Gastrocnemius medialis (tissue), 4 donors: ENCODE measurements around the gene FERMT2. TPM values are rescaled to one million over a fixed set of nuclear protein-coding genes. Genes with fewer than 3 reads are reported as not detected.

Experiments used
- ATAC-seq, 2 donors: fragments of 150-250 bp; one replicate each; pipeline ENCODE4 v1.9.1; 2016
- DNase-seq, 2 donors: peaks; one replicate each; pipeline ENCODE4 v3.0.0-alpha.2; 2019
- H3K27ac ChIP-seq, 4 donors: fragments of 200-600 bp; sonication (generic); 1 replicate in 1 of 4; 2 replicates in 3 of 4; pipeline ENCODE4 v1.5.1; 2016 to 2018; ENCODE audit warnings: mild to moderate bottlenecking in 2 of 4, moderate library complexity in 1 of 4
- H3K27me3 ChIP-seq, 3 donors: fragments of 200-600 bp; sonication (generic) in 2 of 3; 1 replicate in 1 of 3; 2 replicates in 2 of 3; pipeline versions ENCODE4 v1.5.1 to v1.6.0; 2016 to 2019; ENCODE audit warnings: mild to moderate bottlenecking in 1 of 3, moderate library complexity in 1 of 3
- H3K36me3 ChIP-seq, 2 donors: fragments of 200-600 bp; sonication (generic) in 1 of 2; one replicate each; pipeline ENCODE4 v1.5.1; 2017 to 2018
- H3K4me1 ChIP-seq, 2 donors: fragments of 200-600 bp; sonication (generic) in 1 of 2; one replicate each; pipeline ENCODE4 v1.5.1; 2016 to 2017; ENCODE audit warnings: mild to moderate bottlenecking in 2 of 2
- H3K4me3 ChIP-seq, 4 donors: fragments of 200-600 bp; sonication (generic) in 3 of 4; 1 replicate in 1 of 4; 2 replicates in 3 of 4; pipeline ENCODE4 v1.5.1; 2016 to 2019; ENCODE audit warnings: mild to moderate bottlenecking in 2 of 4
- H3K9me3 ChIP-seq, 3 donors: fragments of 200-600 bp; sonication (generic) in 2 of 3; 1 replicate in 1 of 3; 2 replicates in 2 of 3; pipeline ENCODE4 v1.5.1; 2016 to 2019
- POLR2A ChIP-seq, 2 donors: fragments of 450-650 bp; IDR thresholded peaks; one replicate each; pipeline ENCODE4 v1.6.1; 2017; ENCODE audit warnings: antibody characterized with exemption in 2 of 2, mild to moderate bottlenecking in 2 of 2, moderate library complexity in 2 of 2
- in situ Hi-C, 4 donors: fragments of 200-750 bp; cut with MboI; loops; one replicate each; pipeline versions ENCODE4 v1.15.0 to v1.8.0; 2017; ENCODE audit warnings: low sequenced_read_pairs in 4 of 4
- intact Hi-C: fragments of 100-400 bp; cut with DNase I; formaldehyde crosslinking; loops from one replicate; pipeline ENCODE4 v1.15.1; 2023; ENCODE audit warnings: low total_unique reads
- total RNA-seq, 4 donors: library from RNA; depleted of rRNA; stranded (reverse); fragments of >200 nt; gene quantifications; one replicate each; pipeline versions ENCODE4 v1.1.0 to v1.2.3, GENCODE V29; 2016
- TF ChIP-seq, protein P1 (sequence below), 5 experiments: fragments of 450-650 bp in 3 of 5; fragments of 200-600 bp in 2 of 5; sonication (generic) in 2 of 5; IDR thresholded peaks in 4 of 5; conservative IDR thresholded peaks in 1 of 5; 1 replicate in 4 of 5; 2 replicates in 1 of 5; pipeline ENCODE4 v1.5.1; 2016 to 2019; ENCODE audit warnings: antibody characterized with exemption in 5 of 5, mild to moderate bottlenecking in 3 of 5, moderate library complexity in 3 of 5

FERMT2 gene
- total RNA-seq, 4 donors from 2014 or later: 44.0 to 75.9 (median 59.7) TPM

DNA sequence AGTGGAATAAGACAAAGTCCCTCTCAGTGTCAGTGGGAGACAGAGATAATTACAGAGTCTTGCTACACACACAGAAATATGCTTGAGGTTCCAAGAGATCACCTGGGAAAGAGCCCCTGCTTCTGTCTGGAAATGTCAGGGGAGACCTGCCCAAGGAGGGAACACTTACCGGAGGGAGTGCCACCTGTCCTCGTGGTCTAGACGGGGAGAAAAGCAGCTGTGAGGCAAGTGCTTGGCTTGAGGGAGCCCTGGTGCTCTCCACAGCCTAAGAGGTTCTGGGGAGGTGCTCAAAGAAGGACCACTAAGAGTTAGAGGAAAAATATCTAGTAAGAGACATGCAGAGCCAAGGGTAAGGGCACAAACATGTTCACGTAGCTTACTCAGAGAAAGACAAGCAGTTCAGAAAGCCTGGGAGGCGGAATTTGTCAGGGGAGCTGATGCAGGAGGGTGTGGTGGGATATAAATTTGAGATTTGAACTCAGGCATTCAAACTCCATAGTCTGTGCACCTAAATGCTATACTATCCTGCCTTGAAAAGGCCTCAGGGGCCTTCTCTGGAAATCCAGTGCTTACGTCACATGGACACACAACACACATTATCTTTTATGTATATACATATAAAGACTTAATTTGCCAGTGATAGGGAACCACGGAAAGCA is 121.2 kb downstream of the FERMT2 start:
- in situ Hi-C loops: loop anchor here in 1 of 4 donors (10.0 kb wide), 1 partner anchor 225 kb away; no protein-coding TSS in a partner anchor
- Histone ChIP-seq H3K27ac (no peak overlapping the region), H3K4me1 (no peaks in the 10 kb centered on the region), H3K4me3 (no peak overlapping the region), H3K27me3 (no peaks in the 10 kb centered on the region), H3K9me3 (no peaks in the 10 kb centered on the region), H3K36me3 (no peaks in the 10 kb centered on the region)
- intact Hi-C loops: loop anchor here (10.0 kb wide), 1 partner anchor 475 kb away; no protein-coding TSS in a partner anchor
- TF ChIP-seq POLR2A (IDR thresholded peaks at IDR 0.05): no peak
- TF ChIP-seq, protein P1, sequence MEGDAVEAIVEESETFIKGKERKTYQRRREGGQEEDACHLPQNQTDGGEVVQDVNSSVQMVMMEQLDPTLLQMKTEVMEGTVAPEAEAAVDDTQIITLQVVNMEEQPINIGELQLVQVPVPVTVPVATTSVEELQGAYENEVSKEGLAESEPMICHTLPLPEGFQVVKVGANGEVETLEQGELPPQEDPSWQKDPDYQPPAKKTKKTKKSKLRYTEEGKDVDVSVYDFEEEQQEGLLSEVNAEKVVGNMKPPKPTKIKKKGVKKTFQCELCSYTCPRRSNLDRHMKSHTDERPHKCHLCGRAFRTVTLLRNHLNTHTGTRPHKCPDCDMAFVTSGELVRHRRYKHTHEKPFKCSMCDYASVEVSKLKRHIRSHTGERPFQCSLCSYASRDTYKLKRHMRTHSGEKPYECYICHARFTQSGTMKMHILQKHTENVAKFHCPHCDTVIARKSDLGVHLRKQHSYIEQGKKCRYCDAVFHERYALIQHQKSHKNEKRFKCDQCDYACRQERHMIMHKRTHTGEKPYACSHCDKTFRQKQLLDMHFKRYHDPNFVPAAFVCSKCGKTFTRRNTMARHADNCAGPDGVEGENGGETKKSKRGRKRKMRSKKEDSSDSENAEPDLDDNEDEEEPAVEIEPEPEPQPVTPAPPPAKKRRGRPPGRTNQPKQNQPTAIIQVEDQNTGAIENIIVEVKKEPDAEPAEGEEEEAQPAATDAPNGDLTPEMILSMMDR (IDR thresholded peaks at IDR 0.05 in 4 of 5, conservative IDR thresholded peaks at IDR 0.05 in 1 of 5): no peak
- ATAC-seq (no peak), DNase-seq (no peak)

DNA sequence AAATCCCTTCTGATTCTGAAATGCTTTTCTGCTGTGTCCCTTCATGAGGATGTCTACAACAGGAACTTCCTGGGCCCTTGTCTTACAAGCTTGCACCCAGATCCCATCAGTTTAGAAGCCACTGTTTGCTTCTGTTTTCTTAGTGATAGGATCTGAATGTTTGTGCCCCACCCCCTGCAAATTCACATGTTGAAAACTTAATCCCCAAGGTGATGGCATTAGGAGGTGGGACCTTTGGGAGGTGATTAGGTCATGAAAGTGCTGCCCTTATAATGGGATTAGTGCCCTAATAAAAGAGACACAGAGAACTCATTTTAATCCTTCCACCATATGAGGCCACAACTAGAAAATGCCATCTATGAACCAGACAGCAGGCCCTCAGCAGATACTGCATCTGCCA is 123.4 kb downstream of the FERMT2 start:
- H3K36me3 ChIP-seq: no peaks in the 10 kb centered on the region
- no peaks in the 10 kb centered on the region for H3K4me1 ChIP-seq
- in situ Hi-C loops: loop anchor here in 1 of 4 donors (10.0 kb wide), 1 partner anchor 227 kb away; no protein-coding TSS in a partner anchor
- no peak overlapping the region for H3K27ac ChIP-seq
- H3K4me3 ChIP-seq: no peak overlapping the region
- no peak for ATAC-seq
- no peaks in the 10 kb centered on the region for H3K9me3 ChIP-seq
- no peaks in the 10 kb centered on the region for H3K27me3 ChIP-seq
- DNase-seq: no peak
- intact Hi-C loops: loop anchor here (10.0 kb wide), 1 partner anchor 477 kb away; no protein-coding TSS in a partner anchor
- TF ChIP-seq POLR2A (IDR thresholded peaks at IDR 0.05): no peak
- TF ChIP-seq, protein P1 (IDR thresholded peaks at IDR 0.05 in 4 of 5, conservative IDR thresholded peaks at IDR 0.05 in 1 of 5): no peak

DNA sequence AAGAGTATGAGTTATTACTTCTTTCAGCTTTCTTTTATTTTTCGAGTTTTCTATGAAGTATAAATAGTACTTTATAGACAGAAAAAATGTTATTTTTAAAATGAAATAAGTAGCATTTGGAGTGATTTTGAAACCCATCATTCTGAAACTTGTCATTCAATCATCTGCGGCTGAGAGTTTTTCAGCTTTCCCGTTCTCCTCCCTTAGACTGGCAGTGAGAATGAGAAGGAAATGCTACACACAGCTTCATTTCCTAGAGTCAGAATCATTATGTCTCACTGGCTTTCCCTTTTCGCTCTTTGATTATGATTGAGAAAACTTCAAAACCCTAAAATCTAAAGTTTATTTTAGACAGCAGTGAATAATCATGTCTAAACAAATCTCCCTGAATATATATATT is 125.8 kb downstream of the FERMT2 start:
- ATAC-seq (no peak), DNase-seq (no peak)
- Histone ChIP-seq H3K4me3 (no peak overlapping the region), H3K9me3 (no peaks in the 10 kb centered on the region), H3K27me3 (no peaks in the 10 kb centered on the region), H3K36me3 (no peaks in the 10 kb centered on the region), H3K4me1 (no peaks in the 10 kb centered on the region), H3K27ac (no peak overlapping the region)
- TF ChIP-seq, protein P1 (IDR thresholded peaks at IDR 0.05 in 4 of 5, conservative IDR thresholded peaks at IDR 0.05 in 1 of 5): no peak
- TF ChIP-seq POLR2A (IDR thresholded peaks at IDR 0.05): no peak
- intact Hi-C loops (loop anchor here (10.0 kb wide), 1 partner anchor 480 kb away; no protein-coding TSS in a partner anchor), in situ Hi-C loops (loop anchor here in 1 of 4 donors (10.0 kb wide), 1 partner anchor 230 kb away; no protein-coding TSS in a partner anchor)

DNA sequence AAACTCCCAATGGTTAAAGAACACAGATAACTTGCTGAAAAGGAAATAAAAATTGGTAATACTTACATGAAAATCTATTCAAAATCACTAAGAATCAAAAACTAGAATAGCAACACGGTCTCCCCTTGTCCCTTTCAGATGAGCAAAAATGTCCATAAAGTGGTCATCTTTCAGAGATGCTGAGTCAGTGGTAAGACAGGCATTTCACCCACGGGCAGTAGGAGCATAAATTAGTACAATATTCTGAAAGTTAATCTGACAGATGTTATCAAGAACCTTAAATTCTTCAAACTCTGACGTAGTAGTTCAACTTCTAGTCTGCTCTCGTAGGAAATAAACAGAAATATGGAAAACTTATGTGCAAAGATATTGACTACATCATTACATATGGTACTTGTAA is 126.4 kb downstream of the FERMT2 start:
- DNase-seq (no peak), ATAC-seq (no peak)
- TF ChIP-seq POLR2A (IDR thresholded peaks at IDR 0.05): no peak
- TF ChIP-seq, protein P1 (IDR thresholded peaks at IDR 0.05 in 4 of 5, conservative IDR thresholded peaks at IDR 0.05 in 1 of 5): no peak
- intact Hi-C loops: loop anchor here (10.0 kb wide), 1 partner anchor 480 kb away; no protein-coding TSS in a partner anchor
- Histone ChIP-seq H3K27ac (no peak overlapping the region), H3K4me1 (no peaks in the 10 kb centered on the region), H3K9me3 (no peaks in the 10 kb centered on the region), H3K27me3 (no peaks in the 10 kb centered on the region), H3K36me3 (no peaks in the 10 kb centered on the region), H3K4me3 (no peak overlapping the region)
- in situ Hi-C loops: loop anchor here (5.0 to 25.0 kb wide), 5 partner anchors 138 to 488 kb away; no protein-coding TSS in a partner anchor
